Tibial artery (tissue), 4 donors: ENCODE data around the gene IL17RD.

ENCODE experiments used
- DNase-seq, 2 donors: peaks; one replicate each; pipeline ENCODE4 v3.0.0-alpha.2; 2019
- H3K27ac ChIP-seq, 2 donors: fragments of 200-600 bp; sonication (generic) in 1 of 2; 1 replicate in 1 of 2; 2 replicates in 1 of 2; pipeline ENCODE4 v1.5.1; 2018 to 2019; ENCODE audit warnings: mild to moderate bottlenecking in 1 of 2
- H3K27me3 ChIP-seq, 2 donors: fragments of 200-600 bp; sonication (generic) in 1 of 2; one replicate each; pipeline versions ENCODE4 v1.5.1 to v1.6.0; 2016 to 2019
- H3K36me3 ChIP-seq, 3 donors: fragments of 200-600 bp; sonication (generic) in 2 of 3; one replicate each; pipeline ENCODE4 v1.5.1; 2016 to 2019; ENCODE audit warnings: mild to moderate bottlenecking in 2 of 3
- H3K4me1 ChIP-seq, 4 donors: fragments of 200-600 bp; sonication (generic) in 2 of 4; 1 replicate in 3 of 4; 2 replicates in 1 of 4; pipeline ENCODE4 v1.5.1; 2016 to 2019
- H3K4me3 ChIP-seq, 2 donors: fragments of 200-600 bp; sonication (generic) in 1 of 2; 1 replicate in 1 of 2; 2 replicates in 1 of 2; pipeline ENCODE4 v1.5.1; 2018 to 2019; ENCODE audit warnings: mild to moderate bottlenecking in 2 of 2
- H3K9me3 ChIP-seq, 3 donors: fragments of 200-600 bp; sonication (generic) in 1 of 3; one replicate each; pipeline ENCODE4 v1.5.1; 2016 to 2019
- intact Hi-C: fragments of 100-400 bp; cut with DNase I; formaldehyde crosslinking; loops from one replicate; pipeline ENCODE4 v1.15.0; 2023; ENCODE audit warnings: low total_unique reads
- TF ChIP-seq, protein P1 (sequence below), 2 experiments: fragments of 200-600 bp in 1 of 2; fragments of 450-650 bp in 1 of 2; IDR thresholded peaks; one replicate each; pipeline ENCODE4 v1.5.1; 2017 to 2019; ENCODE audit warnings: antibody characterized with exemption in 2 of 2, mild to moderate bottlenecking in 1 of 2, moderate library complexity in 1 of 2

The IL17RD gene

DNA sequence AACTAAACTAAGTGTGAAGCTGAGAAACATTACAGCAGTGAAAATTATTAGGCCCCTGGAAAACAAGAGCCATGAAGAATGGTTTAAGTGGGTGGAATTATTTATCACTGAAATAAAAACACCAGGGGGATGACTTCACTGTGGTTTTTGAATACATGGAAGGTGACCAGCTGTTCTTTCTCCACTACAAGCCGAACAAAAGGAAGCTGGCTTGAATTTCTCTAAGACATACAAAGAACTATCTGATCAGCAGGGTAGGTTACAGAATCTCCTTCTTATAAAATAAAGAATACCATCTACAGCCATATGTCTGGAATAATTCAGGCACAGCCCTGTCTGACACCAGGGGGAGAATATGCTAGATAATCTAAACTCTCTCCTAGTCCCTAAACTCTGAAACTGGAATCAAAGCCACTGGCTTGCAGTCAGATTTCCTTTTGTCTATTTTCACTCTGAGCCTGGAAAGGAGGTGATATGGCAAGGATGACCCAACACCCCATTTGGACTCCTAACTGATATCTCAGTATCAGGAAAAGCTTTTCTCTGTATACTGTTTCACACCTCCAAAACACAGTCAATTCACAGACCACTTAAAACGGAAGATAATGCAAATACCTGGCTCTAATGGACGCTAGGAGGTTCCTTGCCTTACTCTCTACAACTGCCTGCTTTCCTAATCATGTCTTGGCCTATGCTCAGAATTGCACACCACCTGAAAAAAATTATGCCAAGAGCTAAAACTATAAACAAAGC is 73.5 kb downstream of the IL17RD start:
- no peak for DNase-seq
- no peak overlapping the region for H3K27ac ChIP-seq
- H3K4me3 ChIP-seq, result no peak overlapping the region
- peaks cover 0 to 7% (median 0%) of the 10 kb centered on the region in 3 donors for H3K36me3 ChIP-seq
- H3K27me3 ChIP-seq, result no peaks in the 10 kb centered on the region
- no peaks in the 10 kb centered on the region for H3K9me3 ChIP-seq
- no peaks in the 10 kb centered on the region for H3K4me1 ChIP-seq
- intact Hi-C loops, result no loop called here
- TF ChIP-seq, protein P1, sequence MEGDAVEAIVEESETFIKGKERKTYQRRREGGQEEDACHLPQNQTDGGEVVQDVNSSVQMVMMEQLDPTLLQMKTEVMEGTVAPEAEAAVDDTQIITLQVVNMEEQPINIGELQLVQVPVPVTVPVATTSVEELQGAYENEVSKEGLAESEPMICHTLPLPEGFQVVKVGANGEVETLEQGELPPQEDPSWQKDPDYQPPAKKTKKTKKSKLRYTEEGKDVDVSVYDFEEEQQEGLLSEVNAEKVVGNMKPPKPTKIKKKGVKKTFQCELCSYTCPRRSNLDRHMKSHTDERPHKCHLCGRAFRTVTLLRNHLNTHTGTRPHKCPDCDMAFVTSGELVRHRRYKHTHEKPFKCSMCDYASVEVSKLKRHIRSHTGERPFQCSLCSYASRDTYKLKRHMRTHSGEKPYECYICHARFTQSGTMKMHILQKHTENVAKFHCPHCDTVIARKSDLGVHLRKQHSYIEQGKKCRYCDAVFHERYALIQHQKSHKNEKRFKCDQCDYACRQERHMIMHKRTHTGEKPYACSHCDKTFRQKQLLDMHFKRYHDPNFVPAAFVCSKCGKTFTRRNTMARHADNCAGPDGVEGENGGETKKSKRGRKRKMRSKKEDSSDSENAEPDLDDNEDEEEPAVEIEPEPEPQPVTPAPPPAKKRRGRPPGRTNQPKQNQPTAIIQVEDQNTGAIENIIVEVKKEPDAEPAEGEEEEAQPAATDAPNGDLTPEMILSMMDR (IDR thresholded peaks at IDR 0.05), result no peak

DNA sequence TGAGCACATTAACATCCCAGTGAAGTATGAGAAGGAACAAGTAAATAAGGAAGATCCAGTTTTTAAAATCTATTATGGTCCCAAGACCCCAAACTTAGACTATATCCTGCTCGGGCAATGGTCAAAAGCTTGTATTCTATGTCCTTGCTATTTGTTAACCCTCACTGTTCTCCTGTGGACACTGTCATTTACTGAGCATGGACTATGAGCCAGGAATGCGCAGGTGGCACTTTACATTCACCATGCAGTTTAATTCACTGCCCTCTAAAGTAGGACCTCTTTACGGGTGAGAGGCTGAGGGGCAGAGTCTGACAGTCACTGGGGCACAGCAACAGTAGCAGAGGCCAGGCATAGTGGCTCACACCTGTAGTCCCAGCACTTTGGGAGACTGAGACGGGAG is 76.1 kb downstream of the IL17RD start:
- no peak overlapping the region for H3K27ac ChIP-seq
- no peak overlapping the region for H3K4me3 ChIP-seq
- H3K9me3 ChIP-seq, result no peaks in the 10 kb centered on the region
- TF ChIP-seq, protein P1 (IDR thresholded peaks at IDR 0.05), result no peak
- intact Hi-C loops, result no loop called here
- no peak for DNase-seq
- H3K4me1 ChIP-seq, result no peaks in the 10 kb centered on the region
- no peaks in the 10 kb centered on the region for H3K27me3 ChIP-seq
- H3K36me3 ChIP-seq, result no peaks in the 10 kb centered on the region

DNA sequence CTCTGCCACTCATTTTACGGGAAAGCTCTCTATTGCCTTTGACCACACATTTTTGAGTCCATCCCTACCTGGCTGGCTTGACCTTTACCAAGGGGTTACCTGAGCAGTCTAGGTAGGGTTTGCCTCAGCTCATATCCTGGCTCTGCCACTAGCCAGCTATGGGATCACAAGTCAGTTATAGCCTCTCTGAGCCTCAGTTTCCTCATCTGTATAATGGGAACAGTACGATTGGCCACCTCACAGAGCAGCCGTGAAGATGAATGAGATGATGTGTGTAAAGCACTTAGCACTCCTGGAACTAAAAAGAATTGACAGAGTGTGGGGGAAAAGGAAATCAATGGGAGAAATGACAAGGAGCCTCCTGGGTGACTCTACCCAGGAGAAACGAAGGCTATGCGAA is 76.7 kb downstream of the IL17RD start:
- Histone ChIP-seq H3K4me3 (no peak overlapping the region), H3K36me3 (no peaks in the 10 kb centered on the region), H3K4me1 (no peaks in the 10 kb centered on the region), H3K9me3 (no peaks in the 10 kb centered on the region), H3K27ac (no peak overlapping the region), H3K27me3 (no peaks in the 10 kb centered on the region)
- intact Hi-C loops, result no loop called here
- DNase-seq, result no peak
- TF ChIP-seq, protein P1 (IDR thresholded peaks at IDR 0.05), result no peak

DNA sequence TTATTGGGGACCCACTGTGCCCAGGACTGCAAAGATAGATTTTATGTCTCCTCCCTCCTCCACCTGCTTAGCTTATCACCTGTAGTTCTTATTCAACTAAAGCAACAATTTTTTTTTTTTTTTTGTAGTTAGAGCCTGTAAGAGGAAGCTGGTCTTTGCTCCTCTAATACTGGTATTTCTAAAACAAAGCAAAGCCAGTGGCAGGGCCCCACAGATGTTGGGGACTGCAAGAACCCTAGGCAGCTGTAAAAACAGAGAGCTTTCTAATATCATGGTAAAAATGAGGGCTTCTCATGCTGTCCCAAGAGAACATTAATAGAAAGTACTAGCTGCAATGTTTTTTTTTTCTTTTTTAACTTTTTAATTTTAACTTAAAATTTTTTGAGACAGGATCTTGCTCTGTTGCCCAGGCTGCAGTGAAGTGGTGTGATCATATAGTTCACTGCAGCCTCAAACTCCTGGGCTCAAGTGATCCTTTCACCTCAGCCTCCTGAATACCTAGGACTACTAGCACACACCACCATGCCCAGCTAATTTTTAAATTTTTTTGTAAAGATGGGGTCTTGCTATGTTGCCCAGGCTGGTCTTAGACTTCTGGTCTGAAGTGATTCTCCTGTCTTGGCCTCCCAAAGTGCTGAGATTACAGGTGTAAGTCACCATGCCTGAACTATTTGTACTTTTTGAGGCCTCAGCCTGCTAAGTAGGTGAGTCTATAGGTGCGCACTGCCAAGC is 77.6 kb downstream of the IL17RD start:
- TF ChIP-seq, protein P1 (IDR thresholded peaks at IDR 0.05), result no peak
- H3K4me1 ChIP-seq, result no peaks in the 10 kb centered on the region
- intact Hi-C loops, result no loop called here
- no peak overlapping the region for H3K4me3 ChIP-seq
- H3K36me3 ChIP-seq, result no peaks in the 10 kb centered on the region
- DNase-seq, result no peak
- H3K27me3 ChIP-seq, result no peaks in the 10 kb centered on the region
- no peak overlapping the region for H3K27ac ChIP-seq
- no peaks in the 10 kb centered on the region for H3K9me3 ChIP-seq

DNA sequence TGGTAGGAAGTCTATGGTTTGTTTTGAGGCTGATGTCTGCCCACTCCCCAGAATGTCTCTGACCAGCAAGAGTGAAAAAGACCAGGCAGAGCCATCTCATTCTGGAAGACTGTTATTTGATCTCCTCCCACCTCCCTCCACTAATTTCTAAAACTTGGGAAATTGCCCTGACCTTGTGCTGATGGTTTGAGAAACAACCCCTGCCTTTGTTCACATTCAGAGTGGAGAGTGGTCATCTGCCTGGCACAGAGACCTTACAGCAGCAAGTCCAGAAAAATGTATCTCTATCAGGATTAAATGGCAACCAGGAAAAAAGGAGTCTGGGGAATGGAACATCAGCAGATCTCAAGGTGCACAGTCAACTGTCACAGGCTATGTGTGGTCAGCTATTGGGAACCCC is 79.0 kb downstream of the IL17RD start:
- intact Hi-C loops, result no loop called here
- DNase-seq, result no peak
- H3K27me3 ChIP-seq, result no peaks in the 10 kb centered on the region

More for the DNA sequence above, 79.0 kb downstream of the IL17RD start:
- Histone ChIP-seq H3K4me1 (no peaks in the 10 kb centered on the region), H3K27ac (no peak overlapping the region), H3K4me3 (no peak overlapping the region), H3K36me3 (no peaks in the 10 kb centered on the region), H3K9me3 (no peaks in the 10 kb centered on the region)
- TF ChIP-seq, protein P1 (IDR thresholded peaks at IDR 0.05), result no peak
